Caco-2 (cell line): ENCODE results near the gene PSEN1. TPM values are rescaled to one million over a fixed set of nuclear protein-coding genes. Genes with fewer than 3 reads are reported as not detected.
A peak's percentile ranks its signal among the peaks of the same experiment; 100 is the strongest.

ENCODE experiments used
- BruUV-seq: library from RNA; stranded (reverse); fragments of 400-500 nt; replicated peaks from 2 replicates; lab custom pipeline; 2021; lab: Mats Ljungman, UMichigan
- CTCF ChIA-PET: fragments of 300-600 bp; sonication (Branson Sonifier 250); formaldehyde crosslinking; loops from one replicate; lab custom pipeline; 2022; ENCODE audit warnings: antibody characterized with exemption; lab: Charles Lee
- POLR2A ChIA-PET: fragments of 300-600 bp; sonication (Branson Sonifier 250); formaldehyde crosslinking; loops from one replicate; lab custom pipeline; 2022; ENCODE audit warnings: antibody characterized with exemption; lab: Charles Lee
- DNase-seq, 2 experiments: peaks; one replicate each; pipeline versions ENCODE4 v3.0.0 to v3.0.0-alpha.2; 2020 to 2022
- H3K27me3 ChIP-seq: replicated peaks from 2 replicates; pipeline ENCODE4 v1.6.0; 2011; ENCODE audit warnings: low read length; ENCODE audit not compliant: control insufficient read depth, insufficient read depth
- H3K36me3 ChIP-seq: 2 replicates; pipeline ENCODE4 v1.5.1; 2011; ENCODE audit warnings: low read length; ENCODE audit not compliant: control insufficient read depth, insufficient read depth
- H3K4me1 ChIP-seq: fragments of 250-450 bp; sonication (Bioruptor Pico); 2 replicates; pipeline ENCODE4 v1.5.1; 2020; ENCODE audit warnings: mild to moderate bottlenecking
- H3K4me3 ChIP-seq: 2 replicates; pipeline ENCODE4 v1.5.1; 2011; ENCODE audit warnings: low read depth, mild to moderate bottlenecking, control low read depth, low read length
- H3K9me3 ChIP-seq: fragments of 250-450 bp; sonication (Bioruptor Pico); 2 replicates; pipeline ENCODE4 v1.5.1; 2020; ENCODE audit warnings: mild to moderate bottlenecking, moderate library complexity
- H3K27ac Mint-ChIP-seq: one replicate; pipeline ENCODE4 v1.8.0; 2022; ENCODE audit warnings: mixed read lengths; ENCODE audit not compliant: unreplicated experiment
- H3K27me3 Mint-ChIP-seq: one replicate; pipeline ENCODE4 v1.8.0; 2022; ENCODE audit warnings: mixed read lengths; ENCODE audit not compliant: insufficient read depth, unreplicated experiment
- H3K36me3 Mint-ChIP-seq: one replicate; pipeline ENCODE4 v1.8.0; 2022; ENCODE audit warnings: mild to moderate bottlenecking, mixed read lengths; ENCODE audit not compliant: insufficient read depth, unreplicated experiment
- H3K4me1 Mint-ChIP-seq: one replicate; pipeline ENCODE4 v1.8.0; 2022; ENCODE audit warnings: low read depth, mixed read lengths; ENCODE audit not compliant: unreplicated experiment
- H3K4me3 Mint-ChIP-seq: one replicate; pipeline ENCODE4 v1.8.0; 2022; ENCODE audit warnings: mild to moderate bottlenecking, moderate library complexity, mixed read lengths; ENCODE audit not compliant: unreplicated experiment
- H3K9me3 Mint-ChIP-seq: one replicate; pipeline ENCODE4 v1.8.0; 2022; ENCODE audit warnings: mixed read lengths; ENCODE audit not compliant: unreplicated experiment
- intact Hi-C: fragments of 100-400 bp; cut with micrococcal nuclease; formaldehyde crosslinking; loops from one replicate; pipeline ENCODE4 v1.10.0; 2022; ENCODE audit not compliant: unreplicated experiment
- total RNA-seq: library from RNA; stranded (reverse); gene quantifications from 2 replicates; pipeline ENCODE4 v1.2.3, GENCODE V29; 2022
- TF ChIP-seq, protein P1 (sequence below), 2 experiments: fragments of 200-600 bp in 1 of 2; IDR thresholded peaks; 1 replicate in 1 of 2; 2 replicates in 1 of 2; pipeline versions ENCODE4 v1.5.1 to v1.8.0; 2011 to 2022; ENCODE audit warnings: antibody characterized with exemption in 1 of 2, control low read depth in 1 of 2, inconsistent platforms in 1 of 2, low read depth in 1 of 2, low read length in 1 of 2, mild to moderate bottlenecking in 1 of 2, moderate library complexity in 1 of 2; ENCODE audit not compliant: insufficient read depth in 1 of 2, severe bottlenecking in 1 of 2, unreplicated experiment in 1 of 2

PSEN1 gene
- total RNA-seq, 1 experiment from 2014 or later = 74.8 TPM

- CTCF ChIA-PET = no interaction called here
- POLR2A ChIA-PET = no interaction called here
- Mint-ChIP-seq H3K27me3 (no peaks in the 10 kb centered on the region), H3K4me3 (no peak overlapping the region), H3K9me3 (no peaks in the 10 kb centered on the region), H3K36me3 (no peaks in the 10 kb centered on the region), H3K4me1 (no peaks in the 10 kb centered on the region), H3K27ac (no peak overlapping the region)
- no TSS peak for BruUV-seq
- intact Hi-C loops = no loop called here
- TF ChIP-seq, protein P1, sequence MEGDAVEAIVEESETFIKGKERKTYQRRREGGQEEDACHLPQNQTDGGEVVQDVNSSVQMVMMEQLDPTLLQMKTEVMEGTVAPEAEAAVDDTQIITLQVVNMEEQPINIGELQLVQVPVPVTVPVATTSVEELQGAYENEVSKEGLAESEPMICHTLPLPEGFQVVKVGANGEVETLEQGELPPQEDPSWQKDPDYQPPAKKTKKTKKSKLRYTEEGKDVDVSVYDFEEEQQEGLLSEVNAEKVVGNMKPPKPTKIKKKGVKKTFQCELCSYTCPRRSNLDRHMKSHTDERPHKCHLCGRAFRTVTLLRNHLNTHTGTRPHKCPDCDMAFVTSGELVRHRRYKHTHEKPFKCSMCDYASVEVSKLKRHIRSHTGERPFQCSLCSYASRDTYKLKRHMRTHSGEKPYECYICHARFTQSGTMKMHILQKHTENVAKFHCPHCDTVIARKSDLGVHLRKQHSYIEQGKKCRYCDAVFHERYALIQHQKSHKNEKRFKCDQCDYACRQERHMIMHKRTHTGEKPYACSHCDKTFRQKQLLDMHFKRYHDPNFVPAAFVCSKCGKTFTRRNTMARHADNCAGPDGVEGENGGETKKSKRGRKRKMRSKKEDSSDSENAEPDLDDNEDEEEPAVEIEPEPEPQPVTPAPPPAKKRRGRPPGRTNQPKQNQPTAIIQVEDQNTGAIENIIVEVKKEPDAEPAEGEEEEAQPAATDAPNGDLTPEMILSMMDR (IDR thresholded peaks at IDR 0.05; ENCODE audit: insufficient read depth in 1 of 2, low read depth in 1 of 2, low read length in 1 of 2, severe bottlenecking in 1 of 2, unreplicated experiment in 1 of 2) = no peak
- Histone ChIP-seq H3K27me3 (no peaks in the 10 kb centered on the region), H3K9me3 (no peaks in the 10 kb centered on the region), H3K4me1 (peaks cover 3% of the 10 kb centered on the region; the same call in 1 of the 2 replicates), H3K36me3 (no peaks in the 10 kb centered on the region), H3K4me3 (no peak overlapping the region)
- DNase-seq = no peak
Measured at GRCh38 chr14:73266317-73266716, 130.0 kb downstream of the PSEN1 start.

DNA sequence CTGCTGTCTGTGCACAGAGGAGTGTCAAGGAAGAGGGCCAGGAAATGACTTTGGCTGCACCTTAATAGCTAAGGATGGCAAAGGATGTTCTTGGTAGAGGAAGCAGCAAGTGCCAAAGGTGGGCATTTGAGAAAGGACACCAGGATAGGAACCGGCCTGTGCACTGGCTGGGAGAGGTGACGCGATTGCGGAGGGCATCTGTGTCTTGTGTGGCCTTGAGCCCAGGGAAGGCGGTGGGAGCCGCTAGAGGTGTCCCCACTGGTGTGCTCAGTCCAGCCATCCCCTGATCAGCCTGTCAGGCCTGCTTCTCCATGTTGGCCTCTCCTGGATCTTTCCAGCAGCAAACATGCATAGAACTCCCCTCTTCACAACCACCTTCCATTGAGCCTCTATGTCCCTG lies 131.2 kb downstream of the PSEN1 start:
- no TSS peak for BruUV-seq
- DNase-seq = no peak
- TF ChIP-seq, protein P1 (IDR thresholded peaks at IDR 0.05; ENCODE audit: insufficient read depth in 1 of 2, low read depth in 1 of 2, low read length in 1 of 2, severe bottlenecking in 1 of 2, unreplicated experiment in 1 of 2) = no peak
- intact Hi-C loops = no loop called here
- no peaks in the 10 kb centered on the region for H3K4me1 Mint-ChIP-seq
- Histone ChIP-seq H3K36me3 (no peaks in the 10 kb centered on the region), H3K9me3 (no peaks in the 10 kb centered on the region), H3K27me3 (no peaks in the 10 kb centered on the region), H3K4me1 (peaks cover 3% of the 10 kb centered on the region; the same call in 1 of the 2 replicates), H3K4me3 (no peak overlapping the region)
- H3K9me3 Mint-ChIP-seq = no peaks in the 10 kb centered on the region
- no peaks in the 10 kb centered on the region for H3K27me3 Mint-ChIP-seq
- H3K36me3 Mint-ChIP-seq = peaks cover 7% of the 10 kb centered on the region
- no peak overlapping the region for H3K4me3 Mint-ChIP-seq
- ChIA-PET CTCF (interaction anchor here (0.6 kb wide), 1 partner anchor 205 kb away, joined by 3 read pairs; no protein-coding TSS in a partner anchor), POLR2A (interaction anchor here (0.5 kb wide), 1 partner anchor 341 kb away, joined by 3 read pairs; the partner anchor contains the start of gene DCAF4)
- H3K27ac Mint-ChIP-seq = peak overlapping the region; percentile 7

- no peaks in the 10 kb centered on the region for H3K9me3 ChIP-seq
- Mint-ChIP-seq H3K4me1 (no peaks in the 10 kb centered on the region), H3K27me3 (no peaks in the 10 kb centered on the region), H3K4me3 (no peak overlapping the region), H3K9me3 (no peaks in the 10 kb centered on the region), H3K36me3 (peaks cover 7% of the 10 kb centered on the region), H3K27ac (no peak overlapping the region)
- no peak overlapping the region for H3K4me3 ChIP-seq
- intact Hi-C loops = no loop called here
- no peaks in the 10 kb centered on the region for H3K36me3 ChIP-seq
- no peaks in the 10 kb centered on the region for H3K4me1 ChIP-seq
- CTCF ChIA-PET = no interaction called here
- no peaks in the 10 kb centered on the region for H3K27me3 ChIP-seq
- BruUV-seq = no TSS peak
- POLR2A ChIA-PET = no interaction called here
- TF ChIP-seq, protein P1 (IDR thresholded peaks at IDR 0.05; ENCODE audit: insufficient read depth in 1 of 2, low read depth in 1 of 2, low read length in 1 of 2, severe bottlenecking in 1 of 2, unreplicated experiment in 1 of 2) = no peak
- DNase-seq = no peak
Measured at GRCh38 chr14:73269729-73270531, 133.6 kb downstream of the PSEN1 start.
